ENCODE data around the gene NCAN. TPM values are rescaled to one million over a fixed set of nuclear protein-coding genes. Genes with fewer than 3 reads are reported as not detected.

The NCAN gene
- total and polyA plus RNA-seq, 8 donors = 0.04 to 0.13 (median 0.06) TPM; not detected in 3

- Histone ChIP-seq H3K9me3 (no peaks in the 10 kb centered on the region), H3K4me3 (no peak overlapping the region), H3K36me3 (no peaks in the 10 kb centered on the region), H3K4me1 (no peaks in the 10 kb centered on the region), H3K27ac (no peak overlapping the region), H3K27me3 (peaks cover 0 to 21% (median 2%) of the 10 kb centered on the region in 4 donors)
- no peak for DNase-seq
- no peak for ATAC-seq
- TF ChIP-seq CTCF (IDR thresholded peaks at IDR 0.05) = no peak
- no peak for FAIRE-seq
- intact Hi-C loops (cut with DNase I) = no loop called here
- 41 to 42% methylated on average over 9 of the region's 9 CpGs for WGBS, 2 donors
Observed at GRCh38 chr19:19209372-19209771, 2.4 kb upstream of the NCAN start.

- Histone ChIP-seq H3K27ac (no peak overlapping the region), H3K9me3 (no peaks in the 10 kb centered on the region), H3K36me3 (no peaks in the 10 kb centered on the region), H3K27me3 (peaks cover 0 to 21% (median 2%) of the 10 kb centered on the region in 4 donors), H3K4me1 (no peaks in the 10 kb centered on the region), H3K4me3 (no peak overlapping the region)
- FAIRE-seq = no peak
- no peak for TF ChIP-seq CTCF (IDR thresholded peaks at IDR 0.05)
- ATAC-seq = no peak
- WGBS, 2 donors = 9 to 15% methylated on average over 7 of the region's 7 CpGs
- intact Hi-C loops (cut with DNase I) = no loop called here
- DNase-seq = no peak
Observed at GRCh38 chr19:19212916-19213315, 1.2 kb downstream of the NCAN start.

GRCh38 chr19:19213426-19214158 lies 1.8 kb downstream of the NCAN start:
- Histone ChIP-seq H3K36me3 (no peaks in the 10 kb centered on the region), H3K27ac (no peak overlapping the region), H3K27me3 (peaks cover 0 to 21% (median 2%) of the 10 kb centered on the region in 4 donors), H3K4me3 (no peak overlapping the region), H3K9me3 (no peaks in the 10 kb centered on the region), H3K4me1 (no peaks in the 10 kb centered on the region)
- DNase-seq = no peak
- no peak for ATAC-seq
- intact Hi-C loops (cut with DNase I) = no loop called here
- no peak for TF ChIP-seq CTCF (IDR thresholded peaks at IDR 0.05)
- 34% methylated on average over 21 of the region's 21 CpGs for WGBS, 2 donors
- no peak for FAIRE-seq

- Histone ChIP-seq H3K27me3 (peaks cover 0 to 21% (median 2%) of the 10 kb centered on the region in 4 donors), H3K36me3 (no peaks in the 10 kb centered on the region), H3K4me1 (no peaks in the 10 kb centered on the region), H3K27ac (no peak overlapping the region), H3K4me3 (no peak overlapping the region), H3K9me3 (no peaks in the 10 kb centered on the region)
- TF ChIP-seq CTCF (IDR thresholded peaks at IDR 0.05) = no peak
- DNase-seq = no peak
- no peak for FAIRE-seq
- 4 to 7% methylated on average over 5 of the region's 5 CpGs for WGBS, 2 donors
- intact Hi-C loops (cut with DNase I) = no loop called here
- ATAC-seq = no peak
Observed at GRCh38 chr19:19214159-19214490, 2.4 kb downstream of the NCAN start.

GRCh38 chr19:19214892-19215291 lies 3.1 kb downstream of the NCAN start:
- Histone ChIP-seq H3K36me3 (no peaks in the 10 kb centered on the region), H3K27ac (no peak overlapping the region), H3K9me3 (no peaks in the 10 kb centered on the region), H3K27me3 (peaks cover 0 to 21% (median 2%) of the 10 kb centered on the region in 4 donors), H3K4me1 (no peaks in the 10 kb centered on the region), H3K4me3 (no peak overlapping the region)
- WGBS, 2 donors = 2% methylated on average over 7 to 8 of the region's 8 CpGs
- FAIRE-seq (no peak), DNase-seq (peak in 3 of 6 donors; percentile 29 to 74 (median 55)), ATAC-seq (peak; percentile 55 to 91 (median 68))
- intact Hi-C loops (cut with DNase I) = no loop called here
- TF ChIP-seq CTCF (IDR thresholded peaks at IDR 0.05) = no peak

Data from pancreas (tissue), 10 donors.